HG03064 (cell line): Measurements from ENCODE around the gene POLR2M.

Source experiments
- ATAC-seq: cut with Tn5 transposase; IDR thresholded peaks from one replicate; pipeline ENCODE4 v1.9.1; 2021; ENCODE audit warnings: low read depth; ENCODE audit not compliant: unreplicated experiment

POLR2M gene

GRCh38 chr15:57690341-57690966 lies 16.1 kb upstream of the POLR2M start:
- ATAC-seq: no peak

GRCh38 chr15:57691082-57691481 lies 15.4 kb upstream of the POLR2M start:
- ATAC-seq: no peak

GRCh38 chr15:57692709-57693108 lies 13.8 kb upstream of the POLR2M start:
- ATAC-seq: no peak

- ATAC-seq: no peak
Measured at GRCh38 chr15:57694279-57694678, 12.2 kb upstream of the POLR2M start.

- ATAC-seq: no peak
Measured at GRCh38 chr15:57696146-57696545, 10.4 kb upstream of the POLR2M start.

- no peak for ATAC-seq
Measured at GRCh38 chr15:57697588-57697987, 8.9 kb upstream of the POLR2M start.

GRCh38 chr15:57698243-57698642 lies 8.3 kb upstream of the POLR2M start:
- ATAC-seq: no peak

- no peak for ATAC-seq
Measured at GRCh38 chr15:57698991-57699390, 7.5 kb upstream of the POLR2M start.

GRCh38 chr15:57703387-57703786 lies 3.1 kb upstream of the POLR2M start:
- no peak for ATAC-seq

GRCh38 chr15:57704441-57704840 lies 2.1 kb upstream of the POLR2M start:
- no peak for ATAC-seq

- ATAC-seq: no peak
Measured at GRCh38 chr15:57705746-57706404, 639 bp upstream of the POLR2M start.

GRCh38 chr15:57708047-57708446 lies 1.5 kb downstream of the POLR2M start:
- no peak for ATAC-seq

GRCh38 chr15:57718309-57718708 lies 11.8 kb downstream of the POLR2M start:
- no peak for ATAC-seq

GRCh38 chr15:57720867-57721266 lies 14.4 kb downstream of the POLR2M start:
- no peak for ATAC-seq

GRCh38 chr15:57726411-57726810 lies 19.9 kb downstream of the POLR2M start:
- ATAC-seq: no peak

GRCh38 chr15:57727031-57727430 lies 20.5 kb downstream of the POLR2M start:
- ATAC-seq: no peak

- ATAC-seq: no peak
Measured at GRCh38 chr15:57728436-57728835, 21.9 kb downstream of the POLR2M start.

GRCh38 chr15:57730876-57731275 lies 24.4 kb downstream of the POLR2M start:
- ATAC-seq: no peak

GRCh38 chr15:57731530-57732103 lies 25.1 kb downstream of the POLR2M start:
- ATAC-seq: no peak

- no peak for ATAC-seq
Measured at GRCh38 chr15:57732526-57733331, 26.2 kb downstream of the POLR2M start.

- ATAC-seq: no peak
Measured at GRCh38 chr15:57734860-57735259, 28.3 kb downstream of the POLR2M start.
